ENCODE measurements around the gene USP14.

DNA sequence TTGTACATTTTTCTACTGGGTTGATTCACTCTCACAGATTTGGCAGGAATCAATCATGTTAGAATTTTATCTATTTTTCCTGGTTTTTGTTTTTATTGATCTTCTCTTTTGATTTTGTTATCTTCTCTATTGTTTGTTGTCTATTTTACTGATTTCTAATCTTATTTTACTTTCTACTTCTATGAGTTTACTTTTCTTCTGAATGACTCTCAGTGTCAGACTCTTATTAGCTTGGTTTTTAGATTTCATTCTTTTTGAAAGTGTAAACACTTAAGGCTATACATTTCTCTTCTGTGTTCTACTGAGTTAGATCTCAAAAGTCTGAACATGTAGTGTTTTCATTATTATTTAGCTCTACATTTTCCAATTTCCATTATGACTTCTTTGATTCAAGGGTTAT lies 62.4 kb downstream of the USP14 start:
- TF ChIP-seq EP300 (conservative IDR thresholded peaks at IDR 0.05; ENCODE audit: poor library complexity, severe bottlenecking), result no peak
- no peak for TF ChIP-seq EZH2 (IDR thresholded peaks at IDR 0.05; ENCODE audit: borderline replicate concordance, insufficient read depth, low read length, poor library complexity, severe bottlenecking)
- TF ChIP-seq, protein P1, sequence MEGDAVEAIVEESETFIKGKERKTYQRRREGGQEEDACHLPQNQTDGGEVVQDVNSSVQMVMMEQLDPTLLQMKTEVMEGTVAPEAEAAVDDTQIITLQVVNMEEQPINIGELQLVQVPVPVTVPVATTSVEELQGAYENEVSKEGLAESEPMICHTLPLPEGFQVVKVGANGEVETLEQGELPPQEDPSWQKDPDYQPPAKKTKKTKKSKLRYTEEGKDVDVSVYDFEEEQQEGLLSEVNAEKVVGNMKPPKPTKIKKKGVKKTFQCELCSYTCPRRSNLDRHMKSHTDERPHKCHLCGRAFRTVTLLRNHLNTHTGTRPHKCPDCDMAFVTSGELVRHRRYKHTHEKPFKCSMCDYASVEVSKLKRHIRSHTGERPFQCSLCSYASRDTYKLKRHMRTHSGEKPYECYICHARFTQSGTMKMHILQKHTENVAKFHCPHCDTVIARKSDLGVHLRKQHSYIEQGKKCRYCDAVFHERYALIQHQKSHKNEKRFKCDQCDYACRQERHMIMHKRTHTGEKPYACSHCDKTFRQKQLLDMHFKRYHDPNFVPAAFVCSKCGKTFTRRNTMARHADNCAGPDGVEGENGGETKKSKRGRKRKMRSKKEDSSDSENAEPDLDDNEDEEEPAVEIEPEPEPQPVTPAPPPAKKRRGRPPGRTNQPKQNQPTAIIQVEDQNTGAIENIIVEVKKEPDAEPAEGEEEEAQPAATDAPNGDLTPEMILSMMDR (IDR thresholded peaks at IDR 0.05; ENCODE audit: poor library complexity, severe bottlenecking), result no peak
